Activated T-cell treated with anti-CD3 and anti-CD28 coated beads, Interleukin-2, amount 50 U/mL, for 24 hours (primary cell): Measurements from ENCODE around the gene ANK3.

Experiments used
- DNase-seq: peaks from one replicate; pipeline ENCODE4 v3.0.0-alpha.2; 2020
- H3K27ac Mint-ChIP-seq: 2 replicates; pipeline ENCODE4 v1.8.0; 2020; ENCODE audit warnings: mild to moderate bottlenecking, mixed read lengths
- H3K27me3 Mint-ChIP-seq: 2 replicates; pipeline ENCODE4 v1.8.0; 2020; ENCODE audit warnings: mixed read lengths
- H3K36me3 Mint-ChIP-seq: 2 replicates; pipeline ENCODE4 v1.8.0; 2020; ENCODE audit warnings: low read depth, mixed read lengths
- H3K4me1 Mint-ChIP-seq: 2 replicates; pipeline ENCODE4 v1.8.0; 2020; ENCODE audit warnings: low read depth, mixed read lengths
- H3K4me3 Mint-ChIP-seq: 2 replicates; pipeline ENCODE4 v1.8.0; 2020; ENCODE audit warnings: mild to moderate bottlenecking, moderate library complexity, mixed read lengths
- H3K9me3 Mint-ChIP-seq: 2 replicates; pipeline ENCODE4 v1.8.0; 2020; ENCODE audit warnings: mixed read lengths

The ANK3 gene

DNA sequence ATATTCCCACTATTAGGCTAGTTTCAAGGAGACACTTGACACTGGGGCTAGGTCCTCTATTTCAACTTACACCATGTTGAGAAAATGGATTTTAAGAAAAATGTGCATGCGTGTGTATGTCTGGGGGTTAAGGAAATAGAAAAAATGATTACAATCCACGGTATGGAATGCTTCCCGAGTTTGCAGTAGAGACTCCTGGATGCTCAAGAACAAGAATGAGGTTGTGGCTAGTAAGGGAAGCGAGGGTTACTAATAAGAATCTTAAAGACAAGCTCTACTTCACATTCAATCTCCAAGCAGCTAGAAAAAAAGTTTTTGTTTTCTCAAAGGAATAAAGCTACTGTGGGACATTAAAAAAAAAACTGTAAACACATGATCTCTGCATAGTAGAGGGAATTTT, 54.7 kb downstream of the ANK3 start:
- Mint-ChIP-seq H3K4me3 (no peak overlapping the region), H3K4me1 (peaks cover 8% of the 10 kb centered on the region), H3K27ac (no peak overlapping the region), H3K27me3 (no peaks in the 10 kb centered on the region), H3K36me3 (peaks cover 9% of the 10 kb centered on the region), H3K9me3 (peaks cover 4% of the 10 kb centered on the region)
- no peak for DNase-seq

DNA sequence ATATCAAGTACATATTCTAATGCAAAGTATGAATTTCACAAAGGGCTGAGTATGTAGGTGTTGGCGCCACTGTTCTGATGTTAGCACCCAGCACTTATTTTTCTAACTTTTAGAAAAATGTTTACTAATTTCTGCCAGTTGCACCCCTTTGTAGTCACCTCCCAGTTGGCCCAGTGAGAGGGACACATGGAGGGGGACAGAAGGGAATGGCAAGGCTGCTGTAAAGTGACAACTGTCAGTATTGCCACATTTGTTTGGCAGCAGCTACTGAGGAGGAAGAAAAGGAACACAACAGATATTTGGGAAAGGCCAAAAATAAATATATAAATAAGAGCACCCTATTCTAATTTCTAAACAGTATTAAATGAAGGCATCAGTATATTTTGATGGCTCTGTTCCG, 57.3 kb downstream of the ANK3 start:
- no peak for DNase-seq
- H3K4me3 Mint-ChIP-seq, result no peak overlapping the region
- H3K36me3 Mint-ChIP-seq, result peaks cover 6% of the 10 kb centered on the region
- no peaks in the 10 kb centered on the region for H3K27me3 Mint-ChIP-seq
- peaks cover 4% of the 10 kb centered on the region for H3K9me3 Mint-ChIP-seq
- no peak overlapping the region for H3K27ac Mint-ChIP-seq
- H3K4me1 Mint-ChIP-seq, result peaks cover 4% of the 10 kb centered on the region

DNA sequence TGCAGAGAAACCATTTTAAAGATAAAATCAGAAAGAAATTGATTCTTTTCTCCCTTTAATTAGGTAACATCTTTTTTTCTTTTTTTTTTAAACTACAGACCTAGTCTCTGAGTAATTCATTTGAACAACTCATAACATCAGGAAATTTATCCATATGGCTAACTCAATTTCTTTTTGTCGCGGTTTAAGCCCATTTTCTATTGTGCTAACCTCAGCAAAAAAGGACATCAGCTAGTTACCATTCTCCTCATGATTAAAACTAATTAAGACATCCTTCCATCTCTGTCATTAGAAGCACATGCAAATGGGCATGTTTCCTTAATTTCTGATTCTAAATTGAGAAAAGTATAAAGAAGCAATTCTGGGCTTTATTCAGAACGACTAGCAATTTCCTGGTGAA, 57.8 kb downstream of the ANK3 start:
- Mint-ChIP-seq H3K9me3 (peaks cover 4% of the 10 kb centered on the region), H3K4me1 (peaks cover 4% of the 10 kb centered on the region), H3K27ac (no peak overlapping the region), H3K36me3 (peaks cover 6% of the 10 kb centered on the region), H3K4me3 (no peak overlapping the region), H3K27me3 (no peaks in the 10 kb centered on the region)
- no peak for DNase-seq

DNA sequence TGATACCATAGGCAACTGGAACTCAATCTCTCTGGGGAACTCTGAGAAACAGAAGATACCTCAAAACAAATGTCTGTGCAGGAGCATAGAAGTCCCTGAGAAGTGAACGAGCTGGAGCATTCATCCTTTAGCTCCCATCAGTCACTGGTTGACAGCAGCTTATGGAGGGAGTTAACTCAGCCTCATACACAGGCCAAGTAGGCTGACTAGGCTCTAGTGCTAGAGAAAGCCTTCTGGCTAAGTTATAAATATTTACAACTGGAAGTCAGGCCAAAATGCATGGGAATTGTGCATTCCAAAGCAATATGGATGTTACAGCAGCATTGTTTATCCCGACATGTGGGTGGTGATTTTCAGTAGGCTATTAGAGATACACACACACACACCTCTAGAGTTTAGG, 66.5 kb downstream of the ANK3 start:
- Mint-ChIP-seq H3K27me3 (no peaks in the 10 kb centered on the region), H3K27ac (no peak overlapping the region), H3K4me1 (peaks cover 7% of the 10 kb centered on the region), H3K4me3 (no peak overlapping the region), H3K36me3 (no peaks in the 10 kb centered on the region), H3K9me3 (no peaks in the 10 kb centered on the region)
- no peak for DNase-seq

DNA sequence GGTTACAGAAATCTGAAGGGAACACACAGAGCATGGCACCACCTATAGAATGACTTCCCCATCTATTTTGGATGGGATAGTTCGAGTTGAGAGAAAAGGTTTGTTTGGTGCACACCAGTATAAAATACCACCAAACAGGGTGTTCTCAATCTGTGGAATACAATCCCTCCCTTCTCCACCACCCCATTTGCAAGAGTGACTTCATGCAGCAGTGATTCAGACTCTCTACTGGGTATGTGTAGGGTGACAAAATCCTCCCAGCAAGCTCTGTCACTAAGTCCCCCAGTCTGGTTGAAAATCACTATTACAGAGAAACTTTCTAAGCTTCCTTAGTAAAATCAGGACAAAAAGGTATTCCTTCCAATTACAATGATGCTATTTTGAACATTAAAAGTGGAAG, 69.0 kb downstream of the ANK3 start:
- Mint-ChIP-seq H3K36me3 (no peaks in the 10 kb centered on the region), H3K4me1 (peaks cover 10% of the 10 kb centered on the region), H3K27me3 (no peaks in the 10 kb centered on the region), H3K9me3 (no peaks in the 10 kb centered on the region), H3K4me3 (no peak overlapping the region), H3K27ac (no peak overlapping the region)
- no peak for DNase-seq

GRCh38 chr10:60316029-60316428, 73.6 kb downstream of the ANK3 start:
- H3K9me3 Mint-ChIP-seq, result no peaks in the 10 kb centered on the region
- no peak for DNase-seq
- H3K4me3 Mint-ChIP-seq, result no peak overlapping the region
- no peaks in the 10 kb centered on the region for H3K27me3 Mint-ChIP-seq
- H3K27ac Mint-ChIP-seq, result no peak overlapping the region
- H3K36me3 Mint-ChIP-seq, result peaks cover 2% of the 10 kb centered on the region
- peaks cover 37% of the 10 kb centered on the region for H3K4me1 Mint-ChIP-seq

DNA sequence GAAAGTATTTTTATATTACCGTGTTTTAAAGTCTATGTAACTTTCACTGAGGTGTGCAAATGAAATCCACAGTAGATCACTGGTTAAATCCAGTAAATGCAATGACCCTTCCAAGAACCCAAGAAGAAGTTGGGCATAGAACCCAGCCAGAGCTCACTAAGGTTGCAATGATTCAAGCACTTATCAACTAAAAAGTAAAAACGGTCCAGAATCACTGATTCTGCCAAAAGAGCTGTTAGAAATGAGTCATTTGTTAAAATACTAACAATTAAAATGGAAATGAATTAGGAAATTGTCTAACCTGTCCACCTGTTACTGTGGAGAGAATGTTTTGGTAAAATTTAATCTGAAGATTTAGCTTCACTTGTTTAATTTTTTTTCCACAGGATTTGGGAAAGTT, 74.4 kb downstream of the ANK3 start:
- H3K4me1 Mint-ChIP-seq, result peaks cover 37% of the 10 kb centered on the region
- H3K9me3 Mint-ChIP-seq, result no peaks in the 10 kb centered on the region
- H3K27ac Mint-ChIP-seq, result peak overlapping the region; percentile 85
- H3K36me3 Mint-ChIP-seq, result peaks cover 2% of the 10 kb centered on the region
- no peaks in the 10 kb centered on the region for H3K27me3 Mint-ChIP-seq
- no peak for DNase-seq
- no peak overlapping the region for H3K4me3 Mint-ChIP-seq

GRCh38 chr10:60314069-60314940, 75.4 kb downstream of the ANK3 start:
- peak overlapping the region; percentile 85 for H3K27ac Mint-ChIP-seq
- no peaks in the 10 kb centered on the region for H3K27me3 Mint-ChIP-seq
- no peaks in the 10 kb centered on the region for H3K9me3 Mint-ChIP-seq
- H3K36me3 Mint-ChIP-seq, result peaks cover 2% of the 10 kb centered on the region
- no peak for DNase-seq
- peaks cover 40% of the 10 kb centered on the region for H3K4me1 Mint-ChIP-seq
- H3K4me3 Mint-ChIP-seq, result peak overlapping the region; percentile 11

DNA sequence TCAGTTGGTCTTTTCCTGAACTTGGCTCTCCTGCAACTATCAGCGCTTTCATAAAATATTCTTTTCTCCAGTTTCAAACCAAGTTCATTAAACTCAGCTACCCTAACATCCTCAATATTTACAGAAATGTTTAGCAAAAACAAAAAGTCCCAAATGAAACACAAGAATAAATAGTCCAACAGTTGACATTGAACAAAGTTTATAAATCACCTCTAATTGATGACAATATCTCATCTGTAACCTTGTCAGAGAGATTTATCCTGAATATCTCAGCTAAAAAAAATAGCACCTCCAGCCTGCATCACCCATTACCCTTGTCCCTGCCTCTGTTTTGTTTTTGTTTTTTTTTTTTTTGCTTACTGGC, 76.1 kb downstream of the ANK3 start:
- Mint-ChIP-seq H3K36me3 (peaks cover 4% of the 10 kb centered on the region), H3K27ac (peak overlapping the region; percentile 85), H3K9me3 (no peaks in the 10 kb centered on the region), H3K4me3 (no peak overlapping the region), H3K27me3 (no peaks in the 10 kb centered on the region), H3K4me1 (peaks cover 45% of the 10 kb centered on the region)
- DNase-seq, result no peak

GRCh38 chr10:60312818-60313588, 76.7 kb downstream of the ANK3 start:
- H3K27me3 Mint-ChIP-seq, result no peaks in the 10 kb centered on the region
- peaks cover 46% of the 10 kb centered on the region for H3K4me1 Mint-ChIP-seq
- peak overlapping the region; percentile 85 for H3K27ac Mint-ChIP-seq
- H3K36me3 Mint-ChIP-seq, result peaks cover 4% of the 10 kb centered on the region
- no peaks in the 10 kb centered on the region for H3K9me3 Mint-ChIP-seq
- DNase-seq, result no peak
- H3K4me3 Mint-ChIP-seq, result no peak overlapping the region

- Mint-ChIP-seq H3K27ac (no peak overlapping the region), H3K4me1 (peaks cover 51% of the 10 kb centered on the region), H3K4me3 (no peak overlapping the region), H3K27me3 (no peaks in the 10 kb centered on the region), H3K9me3 (no peaks in the 10 kb centered on the region), H3K36me3 (peaks cover 8% of the 10 kb centered on the region)
- DNase-seq, result no peak
Observed at GRCh38 chr10:60311821-60312220, 77.9 kb downstream of the ANK3 start.

- no peak overlapping the region for H3K27ac Mint-ChIP-seq
- DNase-seq, result no peak
- H3K9me3 Mint-ChIP-seq, result no peaks in the 10 kb centered on the region
- peaks cover 50% of the 10 kb centered on the region for H3K4me1 Mint-ChIP-seq
- H3K4me3 Mint-ChIP-seq, result no peak overlapping the region
- H3K27me3 Mint-ChIP-seq, result no peaks in the 10 kb centered on the region
- H3K36me3 Mint-ChIP-seq, result peaks cover 8% of the 10 kb centered on the region
Observed at GRCh38 chr10:60310740-60311139, 78.9 kb downstream of the ANK3 start.

DNA sequence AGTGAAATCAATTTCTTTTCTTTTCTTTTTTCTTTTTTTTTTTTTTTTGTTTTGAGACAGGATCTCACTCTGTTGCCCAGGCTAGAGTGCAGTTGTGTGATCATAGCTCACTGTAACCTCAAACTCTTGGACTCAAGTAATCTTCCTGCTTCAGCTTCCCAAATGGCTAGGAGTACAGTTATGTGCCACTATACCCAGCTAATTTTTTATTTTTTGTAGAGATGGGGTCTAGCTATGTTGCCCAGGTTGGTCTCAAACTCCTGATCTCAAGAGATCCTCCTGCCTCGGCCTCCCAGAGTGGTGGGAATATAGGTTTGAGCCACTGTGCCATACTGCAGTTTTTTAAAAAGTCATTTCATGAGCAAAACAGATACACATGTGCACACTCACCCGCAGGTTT, 79.8 kb downstream of the ANK3 start:
- DNase-seq, result no peak

DNA sequence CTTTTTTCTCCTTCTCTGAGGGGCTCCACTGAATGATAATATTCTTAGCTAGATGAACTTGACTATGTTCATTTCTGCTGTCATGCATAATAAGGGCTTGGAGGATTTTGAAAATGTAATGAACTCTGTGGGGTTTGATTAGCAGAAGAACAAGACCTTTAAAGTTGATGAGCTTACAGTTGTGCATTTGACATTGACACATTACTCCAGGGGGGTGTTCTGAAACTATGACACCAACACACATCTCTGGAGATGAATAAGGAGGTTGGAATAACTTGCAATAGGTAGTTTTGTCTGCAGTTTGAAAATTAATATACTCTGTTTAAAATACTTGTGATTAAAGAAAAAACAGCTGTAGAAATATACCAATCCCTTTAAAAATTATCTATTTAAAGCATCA, 80.3 kb downstream of the ANK3 start:
- Mint-ChIP-seq H3K36me3 (peaks cover 8% of the 10 kb centered on the region), H3K4me1 (peaks cover 38% of the 10 kb centered on the region), H3K27ac (no peak overlapping the region), H3K27me3 (no peaks in the 10 kb centered on the region), H3K9me3 (no peaks in the 10 kb centered on the region), H3K4me3 (no peak overlapping the region)
- no peak for DNase-seq

More for the DNA sequence above, 79.8 kb downstream of the ANK3 start:
- Mint-ChIP-seq H3K36me3 (peaks cover 8% of the 10 kb centered on the region), H3K27me3 (no peaks in the 10 kb centered on the region), H3K27ac (no peak overlapping the region), H3K9me3 (no peaks in the 10 kb centered on the region), H3K4me1 (peaks cover 43% of the 10 kb centered on the region), H3K4me3 (no peak overlapping the region)

DNA sequence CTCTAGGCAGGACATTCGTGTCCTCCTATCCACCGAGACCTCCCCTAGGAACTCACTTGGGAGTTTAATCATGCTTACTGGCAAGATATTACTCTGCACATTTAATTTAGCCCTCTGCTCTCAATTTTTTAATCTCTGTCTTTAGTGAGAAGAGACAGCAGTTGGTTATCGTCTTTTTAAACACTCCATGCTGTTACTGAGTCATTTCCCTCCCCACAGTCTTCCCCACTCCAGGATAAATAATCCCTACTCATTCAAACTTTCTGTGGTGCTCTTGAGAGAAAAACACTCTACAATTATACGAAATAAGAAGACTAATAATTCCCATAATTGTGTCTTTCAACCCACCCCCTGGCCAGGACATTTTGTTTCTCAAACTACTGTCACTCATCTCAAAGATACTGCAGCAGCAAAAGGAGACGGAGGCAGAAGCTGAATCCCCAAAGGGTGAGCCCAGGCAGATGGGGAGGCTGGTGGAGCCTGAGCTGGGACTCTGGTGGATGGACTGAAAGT, 84.2 kb downstream of the ANK3 start:
- Mint-ChIP-seq H3K27ac (no peak overlapping the region), H3K4me3 (no peak overlapping the region), H3K36me3 (peaks cover 6% of the 10 kb centered on the region), H3K4me1 (peaks cover 24% of the 10 kb centered on the region), H3K27me3 (no peaks in the 10 kb centered on the region), H3K9me3 (no peaks in the 10 kb centered on the region)
- DNase-seq, result no peak
